Activated naive CD4-positive, alpha-beta T cell treated with anti-CD3 and anti-CD28 coated beads, Interleukin-2, amount 10 ng/mL, durations not matched to agents 7 days and 5 days (primary cell): Measurements from ENCODE around the gene MPI.
A peak's percentile ranks its signal among the peaks of the same experiment; 100 is the strongest.
"Not testable (repeated sequence)": the region's sequence is repeated elsewhere in the genome, so short reads cannot be mapped to it uniquely, and the experiment has no call there.

Experiments used
- CTCF ChIA-PET: fragments of 350-600 bp; sonication (Branson Sonifier 250); formaldehyde crosslinking; loops from one replicate; lab custom pipeline; 2021; ENCODE audit warnings: antibody characterized with exemption; lab: Charles Lee
- DNase-seq: peaks from one replicate; pipeline ENCODE4 v3.0.0-alpha.2; 2020
- H3K27ac Mint-ChIP-seq: one replicate; pipeline ENCODE4 v1.8.0; 2021; ENCODE audit warnings: mild to moderate bottlenecking, moderate library complexity, mixed read lengths
- H3K27me3 Mint-ChIP-seq: one replicate; pipeline ENCODE4 v1.8.0; 2021; ENCODE audit warnings: mild to moderate bottlenecking, mixed read lengths
- H3K36me3 Mint-ChIP-seq: one replicate; pipeline ENCODE4 v1.8.0; 2021; ENCODE audit warnings: mixed read lengths
- H3K4me1 Mint-ChIP-seq: one replicate; pipeline ENCODE4 v1.8.0; 2021; ENCODE audit warnings: mixed read lengths
- H3K4me3 Mint-ChIP-seq: one replicate; pipeline ENCODE4 v1.8.0; 2021; ENCODE audit warnings: mild to moderate bottlenecking, moderate library complexity, mixed read lengths
- H3K9me3 Mint-ChIP-seq: one replicate; pipeline ENCODE4 v1.8.0; 2021; ENCODE audit warnings: mixed read lengths

Gene MPI

GRCh38 chr15:74869726-74870407 is 20.0 kb upstream of the MPI start:
- Mint-ChIP-seq H3K27ac (peak overlapping the region; percentile 93), H3K27me3 (no peaks in the 10 kb centered on the region), H3K4me1 (peaks cover 83% of the 10 kb centered on the region), H3K4me3 (peak overlapping the region; percentile 91), H3K9me3 (peaks cover 6% of the 10 kb centered on the region), H3K36me3 (peaks cover 51% of the 10 kb centered on the region)
- CTCF ChIA-PET, result interaction anchor here (1.0 to 2.9 kb wide), 10 partner anchors 11 to 87 kb away, joined by 3 to 29 read pairs (median 4); no protein-coding TSS in a partner anchor
- DNase-seq, result peak; percentile 66

- no peak for DNase-seq
- Mint-ChIP-seq H3K36me3 (peaks cover 47% of the 10 kb centered on the region), H3K4me3 (peak overlapping the region; percentile 91), H3K4me1 (peaks cover 77% of the 10 kb centered on the region), H3K9me3 (peaks cover 6% of the 10 kb centered on the region), H3K27me3 (no peaks in the 10 kb centered on the region), H3K27ac (peak overlapping the region; percentile 93)
- CTCF ChIA-PET, result interaction anchor here (0.6 to 2.9 kb wide), 10 partner anchors 12 to 88 kb away, joined by 3 to 29 read pairs (median 5); no protein-coding TSS in a partner anchor
These were observed 19.2 kb upstream of the MPI start for GRCh38 chr15:74870436-74871215.

DNA sequence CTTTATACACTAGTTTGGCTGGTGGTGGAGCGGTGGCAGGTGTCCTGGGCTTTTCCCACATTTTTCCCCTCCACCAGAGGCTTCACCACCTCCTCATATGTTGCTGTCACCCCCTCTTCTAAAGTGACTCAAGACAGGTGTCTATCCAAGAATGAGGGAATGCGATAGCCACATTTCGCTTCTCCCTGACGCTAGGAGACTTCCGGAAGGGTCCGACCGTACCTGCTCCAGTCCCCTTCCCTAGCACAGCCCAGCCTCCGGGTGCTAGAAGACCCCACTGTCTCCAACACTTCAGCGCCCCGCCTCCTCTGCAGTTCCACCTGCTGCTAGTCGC is 17.2 kb upstream of the MPI start:
- DNase-seq, result no peak
- Mint-ChIP-seq H3K4me1 (peaks cover 59% of the 10 kb centered on the region), H3K4me3 (peak overlapping the region; percentile 91), H3K27me3 (peaks cover 10% of the 10 kb centered on the region), H3K27ac (peak overlapping the region; percentile 87), H3K36me3 (peaks cover 34% of the 10 kb centered on the region), H3K9me3 (peaks cover 6% of the 10 kb centered on the region)
- CTCF ChIA-PET, result no interaction called here

GRCh38 chr15:74873036-74873755 is 16.6 kb upstream of the MPI start, which contains the start of gene SCAMP2:
TSS of gene SCAMP2 (minus strand) at chr15:74873365. CDS start at chr15:74873255, 110 bp downstream.
- peaks cover 10% of the 10 kb centered on the region for H3K27me3 Mint-ChIP-seq
- CTCF ChIA-PET, result interaction anchor here (0.7 to 1.2 kb wide), 5 partner anchors 10 to 36 kb away, joined by 3 to 5 read pairs (median 3); no protein-coding TSS in a partner anchor
- H3K27ac Mint-ChIP-seq, result peak within 1 kb of the TSS; percentile 94
- peaks cover under 1% of the 10 kb centered on the region for H3K9me3 Mint-ChIP-seq
- peaks cover 54% of the 10 kb centered on the region for H3K4me1 Mint-ChIP-seq
- peaks cover 29% of the 10 kb centered on the region for H3K36me3 Mint-ChIP-seq
- DNase-seq, result peak; percentile 95
- H3K4me3 Mint-ChIP-seq, result peak within 1 kb of the TSS; percentile 91

GRCh38 chr15:74873756-74874424 is 16.0 kb upstream of the MPI start:
- H3K4me1 Mint-ChIP-seq, result peaks cover 47% of the 10 kb centered on the region
- DNase-seq, result peak; percentile 42
- H3K36me3 Mint-ChIP-seq, result peaks cover 25% of the 10 kb centered on the region
- H3K9me3 Mint-ChIP-seq, result no peaks in the 10 kb centered on the region
- H3K4me3 Mint-ChIP-seq, result peak overlapping the region; percentile 91
- CTCF ChIA-PET, result interaction anchor here (0.7 to 1.2 kb wide), 5 partner anchors 9 to 36 kb away, joined by 3 to 5 read pairs (median 3); no protein-coding TSS in a partner anchor
- peaks cover 10% of the 10 kb centered on the region for H3K27me3 Mint-ChIP-seq
- H3K27ac Mint-ChIP-seq, result peak overlapping the region; percentile 94

GRCh38 chr15:74878273-74878672 is 11.6 kb upstream of the MPI start:
- Mint-ChIP-seq H3K4me1 (peaks cover 11% of the 10 kb centered on the region), H3K9me3 (peaks cover 5% of the 10 kb centered on the region), H3K36me3 (no peaks in the 10 kb centered on the region), H3K27me3 (peaks cover 15% of the 10 kb centered on the region), H3K27ac (no peak overlapping the region), H3K4me3 (no peak overlapping the region)
- no peak for DNase-seq
- CTCF ChIA-PET, result no interaction called here

DNA sequence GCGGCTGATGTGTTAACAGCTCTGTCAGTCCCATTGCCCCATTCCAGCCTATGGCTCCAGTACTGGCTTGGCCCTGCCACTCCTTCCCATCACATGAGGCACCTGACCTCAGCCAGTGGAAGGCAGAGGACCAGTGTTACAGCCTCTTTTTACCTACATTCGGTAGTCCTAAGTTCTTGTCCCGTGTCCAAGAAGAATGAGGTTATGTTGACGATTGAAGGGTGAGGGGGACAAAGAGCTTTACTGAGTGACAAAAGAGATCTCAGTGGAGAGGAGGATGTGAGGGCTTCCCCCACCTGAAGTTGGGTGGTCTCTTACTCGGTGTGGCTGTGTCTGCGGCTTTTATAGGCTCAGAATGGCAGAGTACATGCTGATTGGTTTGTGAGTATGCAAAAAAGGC is 7.3 kb upstream of the MPI start:
- H3K4me1 Mint-ChIP-seq, result peaks cover 20% of the 10 kb centered on the region
- H3K27me3 Mint-ChIP-seq, result peaks cover 4% of the 10 kb centered on the region
- CTCF ChIA-PET, result interaction anchor here (1.0 to 2.2 kb wide), 4 partner anchors 9 to 40 kb away, joined by 3 to 10 read pairs (median 3); partner anchors contain the start of gene ULK3
- no peak overlapping the region for H3K4me3 Mint-ChIP-seq
- no peak for DNase-seq
- H3K36me3 Mint-ChIP-seq, result no peaks in the 10 kb centered on the region
- H3K9me3 Mint-ChIP-seq, result peaks cover 5% of the 10 kb centered on the region
- no peak overlapping the region for H3K27ac Mint-ChIP-seq

DNA sequence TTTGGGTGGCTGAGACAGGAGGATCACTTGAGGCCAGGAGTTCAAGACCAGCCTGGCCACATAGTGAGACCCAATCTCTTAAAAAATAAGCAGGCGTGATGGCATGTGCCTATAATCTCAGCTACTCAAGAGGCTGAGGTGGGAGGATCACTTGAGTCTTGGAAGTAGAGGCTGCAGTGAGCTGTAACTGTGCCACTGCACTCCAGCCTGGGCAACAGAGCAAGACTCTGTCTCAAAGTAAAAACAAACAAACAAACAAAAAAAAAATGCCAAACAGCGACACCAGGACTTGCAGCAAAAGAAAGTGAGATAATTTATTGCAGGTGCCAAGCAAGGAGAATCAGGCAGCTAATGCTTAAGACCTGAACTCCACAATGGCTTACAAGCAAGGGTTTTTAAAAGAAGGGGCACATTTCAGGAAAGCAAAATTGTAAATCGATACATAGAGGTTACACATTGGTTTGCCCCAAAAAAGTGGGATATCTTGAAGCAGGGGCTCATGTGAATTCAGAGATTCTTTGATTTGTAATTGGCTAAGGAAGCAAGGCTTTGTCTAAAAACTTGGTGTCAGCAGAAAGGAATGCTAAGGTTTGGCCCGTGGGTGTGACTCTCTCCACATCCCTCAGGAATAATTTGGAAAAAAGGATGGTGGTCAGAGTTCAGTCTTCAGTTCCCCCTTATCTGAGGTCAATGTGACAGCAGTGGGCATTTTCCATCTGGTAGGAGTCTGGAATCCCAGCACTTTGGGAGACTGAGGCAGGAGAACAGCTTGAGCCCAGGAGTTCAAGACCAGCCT is 5.2 kb upstream of the MPI start:
- DNase-seq, result no peak
- H3K27me3 Mint-ChIP-seq, result peaks cover 4% of the 10 kb centered on the region
- peaks cover 32% of the 10 kb centered on the region for H3K4me1 Mint-ChIP-seq
- CTCF ChIA-PET, result interaction anchor here (0.7 to 2.2 kb wide), 3 partner anchors 11 to 115 kb away, joined by 3 to 10 read pairs (median 3); partner anchors contain the start of gene SCAMP2
- peaks cover 5% of the 10 kb centered on the region for H3K9me3 Mint-ChIP-seq
- no peaks in the 10 kb centered on the region for H3K36me3 Mint-ChIP-seq
- H3K27ac Mint-ChIP-seq, result no peak overlapping the region
- H3K4me3 Mint-ChIP-seq, result no peak overlapping the region

GRCh38 chr15:74885461-74885860 is 4.4 kb upstream of the MPI start:
- no peak overlapping the region for H3K4me3 Mint-ChIP-seq
- no peak overlapping the region for H3K27ac Mint-ChIP-seq
- CTCF ChIA-PET, result interaction anchor here (0.8 kb wide), 1 partner anchor 116 kb away, joined by 3 read pairs; no protein-coding TSS in a partner anchor
- H3K9me3 Mint-ChIP-seq, result peaks cover 5% of the 10 kb centered on the region
- peaks cover 4% of the 10 kb centered on the region for H3K27me3 Mint-ChIP-seq
- H3K36me3 Mint-ChIP-seq, result peaks cover under 1% of the 10 kb centered on the region
- DNase-seq, result no peak
- peaks cover 38% of the 10 kb centered on the region for H3K4me1 Mint-ChIP-seq

GRCh38 chr15:74887537-74888193 is 2.2 kb upstream of the MPI start:
- not testable (repeated sequence) for H3K27ac Mint-ChIP-seq, H3K9me3 Mint-ChIP-seq, H3K4me3 Mint-ChIP-seq, DNase-seq, H3K27me3 Mint-ChIP-seq
- H3K4me1 Mint-ChIP-seq, result peaks cover 59% of the 10 kb centered on the region
- peaks cover 20% of the 10 kb centered on the region for H3K36me3 Mint-ChIP-seq
- CTCF ChIA-PET, result interaction anchor here (1.7 kb wide), 1 partner anchor 18 kb away, joined by 4 read pairs; no protein-coding TSS in a partner anchor

GRCh38 chr15:74888716-74889115 is 1.1 kb upstream of the MPI start:
- H3K9me3 Mint-ChIP-seq, result no peaks in the 10 kb centered on the region
- CTCF ChIA-PET, result interaction anchor here (1.4 to 2.9 kb wide), 3 partner anchors 13 to 44 kb away, joined by 3 to 17 read pairs (median 4); no protein-coding TSS in a partner anchor
- no peaks in the 10 kb centered on the region for H3K27me3 Mint-ChIP-seq
- H3K4me3 Mint-ChIP-seq, result peak overlapping the region; percentile 78
- peaks cover 64% of the 10 kb centered on the region for H3K4me1 Mint-ChIP-seq
- DNase-seq, result no peak
- peaks cover 30% of the 10 kb centered on the region for H3K36me3 Mint-ChIP-seq
- H3K27ac Mint-ChIP-seq, result no peak overlapping the region

- H3K9me3 Mint-ChIP-seq, result no peaks in the 10 kb centered on the region
- H3K36me3 Mint-ChIP-seq, result peaks cover 32% of the 10 kb centered on the region
- H3K4me3 Mint-ChIP-seq, result peak overlapping the region; percentile 78
- DNase-seq, result peak; percentile 51
- peak overlapping the region; percentile 99 for H3K27ac Mint-ChIP-seq
- no peaks in the 10 kb centered on the region for H3K27me3 Mint-ChIP-seq
- CTCF ChIA-PET, result interaction anchor here (0.7 to 2.9 kb wide), 4 partner anchors 12 to 45 kb away, joined by 3 to 17 read pairs (median 4); partner anchors contain the start of gene FAM219B
- peaks cover 61% of the 10 kb centered on the region for H3K4me1 Mint-ChIP-seq
These were observed 406 bp upstream of the MPI start for GRCh38 chr15:74889390-74889882.
